Activated CD4-positive, alpha-beta memory T cell treated with anti-CD3 and anti-CD28 coated beads for 36 hours (primary cell): Measurements from ENCODE around the gene TENT4A. TPM values are rescaled to one million over a fixed set of nuclear protein-coding genes. Genes with fewer than 3 reads are reported as not detected.
"Not testable (repeated sequence)": the region's sequence is repeated elsewhere in the genome, so short reads cannot be mapped to it uniquely, and the experiment has no call there.

Source experiments
- CTCF ChIA-PET: fragments of 350-600 bp; sonication (Branson Sonifier 250); formaldehyde crosslinking; loops from one replicate; lab custom pipeline; 2021; ENCODE audit warnings: antibody characterized with exemption, inconsistent platforms; lab: Charles Lee
- POLR2A ChIA-PET: fragments of 350-600 bp; sonication (Branson Sonifier 250); formaldehyde crosslinking; loops from one replicate; lab custom pipeline; 2021; ENCODE audit warnings: antibody characterized with exemption; lab: Charles Lee
- DNase-seq: peaks from one replicate; pipeline ENCODE4 v3.0.0-alpha.2; 2020
- H3K27ac Mint-ChIP-seq: one replicate; pipeline ENCODE4 v1.8.0; 2021; ENCODE audit warnings: mixed read lengths
- H3K27me3 Mint-ChIP-seq: one replicate; pipeline ENCODE4 v1.8.0; 2021; ENCODE audit warnings: mixed read lengths
- H3K36me3 Mint-ChIP-seq: one replicate; pipeline ENCODE4 v1.8.0; 2021; ENCODE audit warnings: mixed read lengths
- H3K4me1 Mint-ChIP-seq: one replicate; pipeline ENCODE4 v1.8.0; 2021; ENCODE audit warnings: low read depth, mixed read lengths
- H3K4me3 Mint-ChIP-seq: one replicate; pipeline ENCODE4 v1.8.0; 2021; ENCODE audit warnings: mild to moderate bottlenecking, mixed read lengths
- H3K9me3 Mint-ChIP-seq: one replicate; pipeline ENCODE4 v1.8.0; 2021; ENCODE audit warnings: mixed read lengths
- intact Hi-C: fragments of 100-400 bp; cut with micrococcal nuclease; formaldehyde crosslinking; loops from one replicate; pipeline ENCODE4 v1.15.1; 2023
- total RNA-seq, 2 experiments: library from RNA; stranded (reverse); gene quantifications; one replicate each; pipeline ENCODE4 v1.2.3, GENCODE V29; 2021

Gene TENT4A
- 10 to 100 TPM; 26.6 to 29.2 TPM for total RNA-seq

GRCh38 chr5:6713274-6714225 is at the start of gene TENT4A:
TSS of gene TENT4A (plus strand) at chr5:6713432. CDS start at chr5:6713984, 552 bp downstream.
- H3K4me1 Mint-ChIP-seq: peaks cover 38% of the 10 kb centered on the region
- no peaks in the 10 kb centered on the region for H3K9me3 Mint-ChIP-seq
- DNase-seq: peak; percentile 28
- H3K36me3 Mint-ChIP-seq: peaks cover 15% of the 10 kb centered on the region
- H3K27ac Mint-ChIP-seq: peak within 1 kb of the TSS; percentile 91
- no peaks in the 10 kb centered on the region for H3K27me3 Mint-ChIP-seq
- CTCF ChIA-PET: no interaction called here
- POLR2A ChIA-PET: interaction anchor here (0.7 to 2.7 kb wide), 5 partner anchors 16 to 80 kb away, joined by 3 to 8 read pairs (median 4); partner anchors contain the start of genes NSUN2 and SRD5A1
- intact Hi-C loops: loop anchor here (1.0 to 5.0 kb wide), 6 partner anchors 15 to 1154 kb away; partner anchors contain the start of genes FASTKD3, MED10, MTRR and NSUN2
- H3K4me3 Mint-ChIP-seq: peak within 1 kb of the TSS; percentile 81

GRCh38 chr5:6666762-6667161 is 46.5 kb upstream of the TENT4A start:
- H3K27me3 Mint-ChIP-seq: no peaks in the 10 kb centered on the region
- intact Hi-C loops: no loop called here
- ChIA-PET CTCF (no interaction called here), POLR2A (no interaction called here)
- H3K27ac Mint-ChIP-seq: no peak overlapping the region
- no peaks in the 10 kb centered on the region for H3K9me3 Mint-ChIP-seq
- no peak overlapping the region for H3K4me3 Mint-ChIP-seq
- DNase-seq: no peak
- H3K4me1 Mint-ChIP-seq: no peaks in the 10 kb centered on the region
- H3K36me3 Mint-ChIP-seq: peaks cover 28% of the 10 kb centered on the region

- ChIA-PET CTCF (no interaction called here), POLR2A (no interaction called here)
- H3K27me3 Mint-ChIP-seq: no peaks in the 10 kb centered on the region
- peaks cover 22% of the 10 kb centered on the region for H3K36me3 Mint-ChIP-seq
- H3K4me3 Mint-ChIP-seq: no peak overlapping the region
- no peak overlapping the region for H3K27ac Mint-ChIP-seq
- no peak for DNase-seq
- intact Hi-C loops: no loop called here
- no peaks in the 10 kb centered on the region for H3K9me3 Mint-ChIP-seq
- H3K4me1 Mint-ChIP-seq: no peaks in the 10 kb centered on the region
Measured at GRCh38 chr5:6667648-6668047, 45.6 kb upstream of the TENT4A start.

GRCh38 chr5:6668717-6669116 is 44.5 kb upstream of the TENT4A start:
- peaks cover 21% of the 10 kb centered on the region for H3K36me3 Mint-ChIP-seq
- H3K4me3 Mint-ChIP-seq, CTCF ChIA-PET, H3K27me3 Mint-ChIP-seq, POLR2A ChIA-PET, DNase-seq, intact Hi-C loops, H3K27ac Mint-ChIP-seq, H3K9me3 Mint-ChIP-seq, H3K4me1 Mint-ChIP-seq: not testable (repeated sequence)

GRCh38 chr5:6673031-6673430 is 40.2 kb upstream of the TENT4A start:
- no peaks in the 10 kb centered on the region for H3K9me3 Mint-ChIP-seq
- ChIA-PET CTCF (no interaction called here), POLR2A (no interaction called here)
- no peaks in the 10 kb centered on the region for H3K4me1 Mint-ChIP-seq
- H3K36me3 Mint-ChIP-seq: peaks cover 19% of the 10 kb centered on the region
- no peak for DNase-seq
- no peaks in the 10 kb centered on the region for H3K27me3 Mint-ChIP-seq
- no peak overlapping the region for H3K4me3 Mint-ChIP-seq
- intact Hi-C loops: no loop called here
- no peak overlapping the region for H3K27ac Mint-ChIP-seq

GRCh38 chr5:6673963-6674362 is 39.3 kb upstream of the TENT4A start:
- CTCF ChIA-PET: no interaction called here
- H3K27ac Mint-ChIP-seq: no peak overlapping the region
- H3K27me3 Mint-ChIP-seq: no peaks in the 10 kb centered on the region
- intact Hi-C loops: no loop called here
- H3K36me3 Mint-ChIP-seq: peaks cover 18% of the 10 kb centered on the region
- H3K9me3 Mint-ChIP-seq: no peaks in the 10 kb centered on the region
- no peak for DNase-seq
- POLR2A ChIA-PET: no interaction called here
- no peaks in the 10 kb centered on the region for H3K4me1 Mint-ChIP-seq
- H3K4me3 Mint-ChIP-seq: no peak overlapping the region

GRCh38 chr5:6674421-6674820 is 38.8 kb upstream of the TENT4A start:
- Mint-ChIP-seq H3K4me3 (no peak overlapping the region), H3K36me3 (peaks cover 15% of the 10 kb centered on the region), H3K4me1 (no peaks in the 10 kb centered on the region), H3K9me3 (no peaks in the 10 kb centered on the region), H3K27ac (no peak overlapping the region), H3K27me3 (no peaks in the 10 kb centered on the region)
- ChIA-PET CTCF (no interaction called here), POLR2A (no interaction called here)
- intact Hi-C loops: no loop called here
- no peak for DNase-seq

- Mint-ChIP-seq H3K4me1 (no peaks in the 10 kb centered on the region), H3K36me3 (peaks cover 12% of the 10 kb centered on the region)
Measured at GRCh38 chr5:6674886-6675285, 38.3 kb upstream of the TENT4A start.

GRCh38 chr5:6675784-6676491 is 37.3 kb upstream of the TENT4A start:
- ChIA-PET POLR2A (no interaction called here), CTCF (interaction anchor here (0.6 kb wide), 1 partner anchor 609 kb away, joined by 4 read pairs; no protein-coding TSS in a partner anchor)
- Mint-ChIP-seq H3K9me3 (no peaks in the 10 kb centered on the region), H3K27me3 (peaks cover 3% of the 10 kb centered on the region), H3K4me3 (no peak overlapping the region), H3K4me1 (no peaks in the 10 kb centered on the region), H3K27ac (no peak overlapping the region), H3K36me3 (peaks cover 5% of the 10 kb centered on the region)
- intact Hi-C loops: no loop called here
- DNase-seq: no peak

More at GRCh38 chr5:6674886-6675285, 38.3 kb upstream of the TENT4A start:
- no peaks in the 10 kb centered on the region for H3K9me3 Mint-ChIP-seq
- no peak for DNase-seq
- no peak overlapping the region for H3K27ac Mint-ChIP-seq
- H3K27me3 Mint-ChIP-seq: no peaks in the 10 kb centered on the region
- ChIA-PET POLR2A (no interaction called here), CTCF (no interaction called here)
- intact Hi-C loops: no loop called here
- H3K4me3 Mint-ChIP-seq: no peak overlapping the region

- H3K9me3 Mint-ChIP-seq: no peaks in the 10 kb centered on the region
- DNase-seq: no peak
- no peak overlapping the region for H3K27ac Mint-ChIP-seq
- H3K27me3 Mint-ChIP-seq: peaks cover 6% of the 10 kb centered on the region
- CTCF ChIA-PET: no interaction called here
- H3K4me3 Mint-ChIP-seq: no peak overlapping the region
- no peaks in the 10 kb centered on the region for H3K4me1 Mint-ChIP-seq
- intact Hi-C loops: no loop called here
- POLR2A ChIA-PET: no interaction called here
- no peaks in the 10 kb centered on the region for H3K36me3 Mint-ChIP-seq
Measured at GRCh38 chr5:6676702-6677101, 36.5 kb upstream of the TENT4A start.

GRCh38 chr5:6678385-6678784 is 34.8 kb upstream of the TENT4A start:
- no peak for DNase-seq
- intact Hi-C loops: no loop called here
- Mint-ChIP-seq H3K27ac (no peak overlapping the region), H3K9me3 (no peaks in the 10 kb centered on the region), H3K36me3 (no peaks in the 10 kb centered on the region), H3K4me1 (no peaks in the 10 kb centered on the region), H3K27me3 (peaks cover 12% of the 10 kb centered on the region), H3K4me3 (no peak overlapping the region)
- POLR2A ChIA-PET: no interaction called here
- CTCF ChIA-PET: no interaction called here

GRCh38 chr5:6680922-6681321 is 32.3 kb upstream of the TENT4A start:
- ChIA-PET CTCF (no interaction called here), POLR2A (interaction anchor here (1.1 kb wide), 1 partner anchor 67 kb away, joined by 3 read pairs; no protein-coding TSS in a partner anchor)
- no peak overlapping the region for H3K27ac Mint-ChIP-seq

More at GRCh38 chr5:6680922-6681321, 32.3 kb upstream of the TENT4A start:
- no peak for DNase-seq
- Mint-ChIP-seq H3K4me3 (no peak overlapping the region), H3K36me3 (no peaks in the 10 kb centered on the region), H3K4me1 (no peaks in the 10 kb centered on the region), H3K9me3 (no peaks in the 10 kb centered on the region), H3K27me3 (peaks cover 30% of the 10 kb centered on the region)
- intact Hi-C loops: no loop called here
